HEK293 (cell line): ENCODE results near the gene OR5B21.

Source experiments
- CTCF ChIA-PET: fragments of 350-600 bp; formaldehyde crosslinking; extraction: SDS; loops from one replicate; lab custom pipeline; 2021; ENCODE audit warnings: antibody characterized with exemption; lab: Yijun Ruan, JAX
- POLR2A ChIA-PET: fragments of 300-600 bp; formaldehyde crosslinking; extraction: SDS; loops from one replicate; lab custom pipeline; 2020; ENCODE audit warnings: antibody characterized with exemption, inconsistent platforms; lab: Yijun Ruan, JAX
- H3K27ac ChIP-seq: fragments of 200-500 bp; sonication (Bioruptor generic); 2 replicates; pipeline ENCODE4 v1.5.1; 2014; ENCODE audit warnings: low read depth, low read length, control low read depth, inconsistent platforms; ENCODE audit errors: extremely low read depth
- H3K36me3 ChIP-seq, 2 experiments: fragments of 200-500 bp in 1 of 2; sonication (Bioruptor generic) in 1 of 2; 1 replicate in 1 of 2; 2 replicates in 1 of 2; pipeline ENCODE4 v1.5.1; 2014 to 2017; ENCODE audit warnings: inconsistent platforms in 2 of 2, low read length in 2 of 2; ENCODE audit not compliant: control insufficient read depth in 2 of 2, insufficient read depth in 1 of 2
- H3K4me1 ChIP-seq: fragments of 200-500 bp; sonication (Bioruptor generic); 2 replicates; pipeline ENCODE4 v1.5.1; 2014; ENCODE audit warnings: mild to moderate bottlenecking, low read length, inconsistent platforms; ENCODE audit not compliant: control insufficient read depth, insufficient read depth
- H3K4me3 ChIP-seq: 2 replicates; pipeline ENCODE4 v1.5.1; 2011; ENCODE audit warnings: low read depth, mild to moderate bottlenecking, control low read depth, low read length, moderate library complexity
- H3K9me3 ChIP-seq: fragments of 200-500 bp; sonication (Bioruptor generic); 2 replicates; pipeline ENCODE4 v1.5.1; 2014; ENCODE audit warnings: low read depth, low read length, inconsistent platforms; ENCODE audit not compliant: control insufficient read depth, insufficient read depth
- GLIS2 ChIP-seq: fragments of 450-650 bp; formaldehyde crosslinking; IDR thresholded peaks from 2 replicates; pipeline ENCODE4 v1.5.1; 2016; ENCODE audit warnings: missing biosample characterization, missing genetic modification characterization
- HIC1 ChIP-seq: fragments of 450-650 bp; formaldehyde crosslinking; IDR thresholded peaks from 2 replicates; pipeline ENCODE4 v1.5.1; 2016; ENCODE audit warnings: missing biosample characterization, missing genetic modification characterization
- HOXA7 ChIP-seq: sonication (generic); formaldehyde crosslinking; IDR thresholded peaks from 2 replicates; pipeline ENCODE4 v1.8.1; 2022; ENCODE audit warnings: missing genetic modification reagents, borderline replicate concordance
- HOXC10 ChIP-seq: sonication (generic); formaldehyde crosslinking; IDR thresholded peaks from 2 replicates; pipeline ENCODE4 v1.8.1; 2023; ENCODE audit warnings: mild to moderate bottlenecking, missing genetic modification reagents
- KLF16 ChIP-seq: fragments of 450-650 bp; formaldehyde crosslinking; IDR thresholded peaks from 2 replicates; pipeline ENCODE4 v1.5.1; 2017; ENCODE audit warnings: missing biosample characterization, missing genetic modification characterization
- SCRT1 ChIP-seq: fragments of 450-650 bp; formaldehyde crosslinking; IDR thresholded peaks from 2 replicates; pipeline ENCODE4 v1.5.1; 2016; ENCODE audit warnings: missing biosample characterization, missing genetic modification characterization, borderline replicate concordance
- SP2 ChIP-seq: fragments of 450-650 bp; formaldehyde crosslinking; IDR thresholded peaks from 2 replicates; pipeline ENCODE4 v1.5.1; 2016; ENCODE audit warnings: missing biosample characterization, missing genetic modification characterization
- TCF7L2 ChIP-seq: IDR thresholded peaks from 2 replicates; pipeline ENCODE4 v1.6.1; 2011; ENCODE audit warnings: low read depth, mild to moderate bottlenecking, inconsistent platforms, low read length, moderate library complexity, borderline replicate concordance
- ZNF157 ChIP-seq: fragments of 450-650 bp; formaldehyde crosslinking; IDR thresholded peaks from 2 replicates; pipeline ENCODE4 v1.5.1; 2016; ENCODE audit warnings: missing biosample characterization, missing genetic modification characterization
- ZNF239 ChIP-seq: fragments of 450-650 bp; formaldehyde crosslinking; IDR thresholded peaks from 2 replicates; pipeline ENCODE4 v1.5.1; 2016; ENCODE audit warnings: missing biosample characterization, missing genetic modification characterization
- ZNF24 ChIP-seq: fragments of 450-650 bp; formaldehyde crosslinking; IDR thresholded peaks from 2 replicates; pipeline ENCODE4 v1.5.1; 2016; ENCODE audit warnings: missing biosample characterization, missing genetic modification characterization
- ZNF37A ChIP-seq: fragments of 450-650 bp; IDR thresholded peaks from 2 replicates; pipeline ENCODE4 v1.5.1; 2018; ENCODE audit warnings: missing biosample characterization, missing genetic modification characterization
- ZNF391 ChIP-seq: fragments of 450-650 bp; formaldehyde crosslinking; IDR thresholded peaks from 2 replicates; pipeline ENCODE4 v1.5.1; 2016; ENCODE audit warnings: low read depth, missing biosample characterization, missing genetic modification characterization, borderline replicate concordance
- ZNF426 ChIP-seq: fragments of 450-650 bp; formaldehyde crosslinking; IDR thresholded peaks from 2 replicates; pipeline ENCODE4 v1.5.1; 2017; ENCODE audit warnings: missing biosample characterization, missing genetic modification characterization, mild to moderate bottlenecking, inconsistent platforms, moderate library complexity
- ZNF48 ChIP-seq: fragments of 450-650 bp; formaldehyde crosslinking; IDR thresholded peaks from 2 replicates; pipeline ENCODE4 v1.5.1; 2016; ENCODE audit warnings: missing biosample characterization, missing genetic modification characterization
- ZNF560 ChIP-seq: fragments of 450-650 bp; formaldehyde crosslinking; IDR thresholded peaks from 2 replicates; pipeline ENCODE4 v1.5.1; 2017; ENCODE audit warnings: missing biosample characterization, missing genetic modification characterization, borderline replicate concordance
- ZNF585B ChIP-seq: fragments of 450-650 bp; formaldehyde crosslinking; IDR thresholded peaks from 2 replicates; pipeline ENCODE4 v1.5.1; 2016; ENCODE audit warnings: missing biosample characterization, missing genetic modification characterization
- ZNF670 ChIP-seq: fragments of 450-650 bp; formaldehyde crosslinking; IDR thresholded peaks from 2 replicates; pipeline ENCODE4 v1.5.1; 2016; ENCODE audit warnings: missing biosample characterization, missing genetic modification characterization, low read depth
- ZNF777 ChIP-seq: fragments of 450-650 bp; formaldehyde crosslinking; IDR thresholded peaks from 2 replicates; pipeline ENCODE4 v1.5.1; 2017; ENCODE audit warnings: missing biosample characterization, missing genetic modification characterization, borderline replicate concordance
- ZNF792 ChIP-seq: fragments of 450-650 bp; formaldehyde crosslinking; IDR thresholded peaks from 2 replicates; pipeline ENCODE4 v1.5.1; 2016; ENCODE audit warnings: missing biosample characterization, missing genetic modification characterization
- TF ChIP-seq, protein P1 (sequence below): fragments of 450-650 bp; formaldehyde crosslinking; IDR thresholded peaks from 2 replicates; pipeline ENCODE4 v1.5.1; 2016; ENCODE audit warnings: missing biosample characterization, missing genetic modification characterization
- TF ChIP-seq, protein P2 (sequence below): fragments of 450-650 bp; formaldehyde crosslinking; IDR thresholded peaks from 2 replicates; pipeline ENCODE4 v1.5.1; 2016; ENCODE audit warnings: missing biosample characterization, missing genetic modification characterization, borderline replicate concordance
- TF ChIP-seq, protein P3 (sequence below): fragments of 450-650 bp; IDR thresholded peaks from 2 replicates; pipeline ENCODE4 v1.5.1; 2018; ENCODE audit warnings: missing biosample characterization, missing genetic modification characterization

Gene OR5B21

GRCh38 chr11:58509748-58510147 lies 1.8 kb upstream of the OR5B21 start (continued):
- no peak for TF ChIP-seq HIC1

GRCh38 chr11:58508814-58509213 lies 909 bp upstream of the OR5B21 start:
- TF ChIP-seq SCRT1 (tag by site-specific recombination) (no peak), ZNF426 (tag by site-specific recombination) (no peak), ZNF239 (tag by site-specific recombination) (no peak), TCF7L2 (no peak), HOXC10 (CRISPR knock-in tag) (no peak), SP2 (tag by site-specific recombination) (no peak), ZNF585B (tag by site-specific recombination) (no peak), ZNF157 (no peak), ZNF48 (tag by site-specific recombination) (no peak), ZNF792 (tag by site-specific recombination) (no peak), HOXA7 (CRISPR knock-in tag) (no peak), ZNF24 (tag by site-specific recombination) (no peak), GLIS2 (tag by site-specific recombination) (no peak), KLF16 (no peak)
- TF ChIP-seq, protein P1, sequence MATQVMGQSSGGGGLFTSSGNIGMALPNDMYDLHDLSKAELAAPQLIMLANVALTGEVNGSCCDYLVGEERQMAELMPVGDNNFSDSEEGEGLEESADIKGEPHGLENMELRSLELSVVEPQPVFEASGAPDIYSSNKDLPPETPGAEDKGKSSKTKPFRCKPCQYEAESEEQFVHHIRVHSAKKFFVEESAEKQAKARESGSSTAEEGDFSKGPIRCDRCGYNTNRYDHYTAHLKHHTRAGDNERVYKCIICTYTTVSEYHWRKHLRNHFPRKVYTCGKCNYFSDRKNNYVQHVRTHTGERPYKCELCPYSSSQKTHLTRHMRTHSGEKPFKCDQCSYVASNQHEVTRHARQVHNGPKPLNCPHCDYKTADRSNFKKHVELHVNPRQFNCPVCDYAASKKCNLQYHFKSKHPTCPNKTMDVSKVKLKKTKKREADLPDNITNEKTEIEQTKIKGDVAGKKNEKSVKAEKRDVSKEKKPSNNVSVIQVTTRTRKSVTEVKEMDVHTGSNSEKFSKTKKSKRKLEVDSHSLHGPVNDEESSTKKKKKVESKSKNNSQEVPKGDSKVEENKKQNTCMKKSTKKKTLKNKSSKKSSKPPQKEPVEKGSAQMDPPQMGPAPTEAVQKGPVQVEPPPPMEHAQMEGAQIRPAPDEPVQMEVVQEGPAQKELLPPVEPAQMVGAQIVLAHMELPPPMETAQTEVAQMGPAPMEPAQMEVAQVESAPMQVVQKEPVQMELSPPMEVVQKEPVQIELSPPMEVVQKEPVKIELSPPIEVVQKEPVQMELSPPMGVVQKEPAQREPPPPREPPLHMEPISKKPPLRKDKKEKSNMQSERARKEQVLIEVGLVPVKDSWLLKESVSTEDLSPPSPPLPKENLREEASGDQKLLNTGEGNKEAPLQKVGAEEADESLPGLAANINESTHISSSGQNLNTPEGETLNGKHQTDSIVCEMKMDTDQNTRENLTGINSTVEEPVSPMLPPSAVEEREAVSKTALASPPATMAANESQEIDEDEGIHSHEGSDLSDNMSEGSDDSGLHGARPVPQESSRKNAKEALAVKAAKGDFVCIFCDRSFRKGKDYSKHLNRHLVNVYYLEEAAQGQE: no peak
- TF ChIP-seq, protein P2, sequence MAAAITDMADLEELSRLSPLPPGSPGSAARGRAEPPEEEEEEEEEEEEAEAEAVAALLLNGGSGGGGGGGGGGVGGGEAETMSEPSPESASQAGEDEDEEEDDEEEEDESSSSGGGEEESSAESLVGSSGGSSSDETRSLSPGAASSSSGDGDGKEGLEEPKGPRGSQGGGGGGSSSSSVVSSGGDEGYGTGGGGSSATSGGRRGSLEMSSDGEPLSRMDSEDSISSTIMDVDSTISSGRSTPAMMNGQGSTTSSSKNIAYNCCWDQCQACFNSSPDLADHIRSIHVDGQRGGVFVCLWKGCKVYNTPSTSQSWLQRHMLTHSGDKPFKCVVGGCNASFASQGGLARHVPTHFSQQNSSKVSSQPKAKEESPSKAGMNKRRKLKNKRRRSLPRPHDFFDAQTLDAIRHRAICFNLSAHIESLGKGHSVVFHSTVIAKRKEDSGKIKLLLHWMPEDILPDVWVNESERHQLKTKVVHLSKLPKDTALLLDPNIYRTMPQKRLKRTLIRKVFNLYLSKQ (tag by site-specific recombination): no peak
- TF ChIP-seq, all 188 proteins: peak for 0
- Histone ChIP-seq H3K27ac (no peak overlapping the region), H3K36me3 (no peaks in the 10 kb centered on the region), H3K9me3 (no peaks in the 10 kb centered on the region), H3K4me3 (no peak overlapping the region), H3K4me1 (no peaks in the 10 kb centered on the region)
- ChIA-PET POLR2A (no interaction called here), CTCF (interaction anchor here (6.5 kb wide), 1 partner anchor 15 kb away, joined by 43 read pairs; no protein-coding TSS in a partner anchor)

DNA sequence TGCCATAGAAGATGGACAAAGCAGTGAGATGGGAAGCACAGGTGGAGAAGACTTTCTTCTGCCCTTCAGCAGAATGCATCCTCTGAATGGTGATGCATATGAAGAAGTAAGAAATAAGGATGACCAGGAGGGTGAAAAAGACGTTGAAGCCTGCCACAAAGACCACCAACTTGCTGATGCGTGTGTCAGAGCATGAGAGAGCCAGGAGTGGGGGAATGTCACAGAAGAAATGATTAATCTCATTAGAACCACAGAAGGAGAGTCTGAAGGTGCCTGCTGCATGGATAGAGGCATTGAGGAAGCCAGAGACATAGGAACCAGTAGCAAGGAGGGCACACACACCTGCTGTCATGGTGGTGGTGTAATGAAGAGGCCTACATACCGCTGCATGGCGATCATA lies 550 bp downstream of the OR5B21 start:
- H3K9me3 ChIP-seq: no peaks in the 10 kb centered on the region
- ChIA-PET POLR2A (no interaction called here), CTCF (no interaction called here)
- H3K36me3 ChIP-seq: no peaks in the 10 kb centered on the region
- no peak overlapping the region for H3K27ac ChIP-seq
- H3K4me3 ChIP-seq: no peak overlapping the region
- H3K4me1 ChIP-seq: no peaks in the 10 kb centered on the region
- no peak for TF ChIP-seq ZNF391 (tag by site-specific recombination)
- no peak for TF ChIP-seq ZNF560 (tag by site-specific recombination)
- TF ChIP-seq ZNF777 (tag by site-specific recombination): no peak
- TF ChIP-seq ZNF670 (tag by site-specific recombination): no peak
- TF ChIP-seq, protein P1: no peak
- TF ChIP-seq, protein P3, sequence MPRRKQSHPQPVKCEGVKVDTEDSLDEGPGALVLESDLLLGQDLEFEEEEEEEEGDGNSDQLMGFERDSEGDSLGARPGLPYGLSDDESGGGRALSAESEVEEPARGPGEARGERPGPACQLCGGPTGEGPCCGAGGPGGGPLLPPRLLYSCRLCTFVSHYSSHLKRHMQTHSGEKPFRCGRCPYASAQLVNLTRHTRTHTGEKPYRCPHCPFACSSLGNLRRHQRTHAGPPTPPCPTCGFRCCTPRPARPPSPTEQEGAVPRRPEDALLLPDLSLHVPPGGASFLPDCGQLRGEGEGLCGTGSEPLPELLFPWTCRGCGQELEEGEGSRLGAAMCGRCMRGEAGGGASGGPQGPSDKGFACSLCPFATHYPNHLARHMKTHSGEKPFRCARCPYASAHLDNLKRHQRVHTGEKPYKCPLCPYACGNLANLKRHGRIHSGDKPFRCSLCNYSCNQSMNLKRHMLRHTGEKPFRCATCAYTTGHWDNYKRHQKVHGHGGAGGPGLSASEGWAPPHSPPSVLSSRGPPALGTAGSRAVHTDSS: no peak
- no peak for TF ChIP-seq ZNF37A (tag by site-specific recombination)
